HG03469 (cell line): ENCODE data around the gene MORN1.

Source experiments
- ATAC-seq: cut with Tn5 transposase; IDR thresholded peaks from one replicate; pipeline ENCODE4 v1.9.1; 2021; ENCODE audit warnings: mild to moderate bottlenecking, moderate library complexity, moderate number of reproducible peaks; ENCODE audit not compliant: unreplicated experiment

Gene MORN1

GRCh38 chr1:2353551-2354438 lies 37.6 kb downstream of the MORN1 start:
- ATAC-seq: no peak

GRCh38 chr1:2352897-2353550 lies 38.3 kb downstream of the MORN1 start:
- ATAC-seq: no peak

- no peak for ATAC-seq
Observed at GRCh38 chr1:2352341-2352896, 38.9 kb downstream of the MORN1 start.

DNA sequence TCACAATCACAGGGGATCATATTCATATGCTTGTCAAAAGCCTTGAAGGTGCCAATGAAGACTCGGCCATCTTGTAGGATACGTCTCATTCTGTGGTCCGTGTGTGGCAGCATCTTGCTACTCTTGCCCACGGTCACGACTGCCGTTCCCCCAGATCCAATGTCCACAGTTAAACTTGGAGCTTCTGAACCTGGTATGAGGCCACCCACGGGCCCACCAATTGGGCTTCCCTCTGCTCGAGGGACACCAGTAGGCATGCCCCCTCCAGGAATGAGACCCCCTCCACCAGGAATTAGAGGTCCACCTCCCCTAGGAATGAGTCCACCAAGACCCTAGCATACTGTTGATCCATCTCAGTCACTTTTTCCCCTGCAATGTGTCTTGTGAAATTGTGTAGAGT lies 39.6 kb downstream of the MORN1 start:
- ATAC-seq: no peak

DNA sequence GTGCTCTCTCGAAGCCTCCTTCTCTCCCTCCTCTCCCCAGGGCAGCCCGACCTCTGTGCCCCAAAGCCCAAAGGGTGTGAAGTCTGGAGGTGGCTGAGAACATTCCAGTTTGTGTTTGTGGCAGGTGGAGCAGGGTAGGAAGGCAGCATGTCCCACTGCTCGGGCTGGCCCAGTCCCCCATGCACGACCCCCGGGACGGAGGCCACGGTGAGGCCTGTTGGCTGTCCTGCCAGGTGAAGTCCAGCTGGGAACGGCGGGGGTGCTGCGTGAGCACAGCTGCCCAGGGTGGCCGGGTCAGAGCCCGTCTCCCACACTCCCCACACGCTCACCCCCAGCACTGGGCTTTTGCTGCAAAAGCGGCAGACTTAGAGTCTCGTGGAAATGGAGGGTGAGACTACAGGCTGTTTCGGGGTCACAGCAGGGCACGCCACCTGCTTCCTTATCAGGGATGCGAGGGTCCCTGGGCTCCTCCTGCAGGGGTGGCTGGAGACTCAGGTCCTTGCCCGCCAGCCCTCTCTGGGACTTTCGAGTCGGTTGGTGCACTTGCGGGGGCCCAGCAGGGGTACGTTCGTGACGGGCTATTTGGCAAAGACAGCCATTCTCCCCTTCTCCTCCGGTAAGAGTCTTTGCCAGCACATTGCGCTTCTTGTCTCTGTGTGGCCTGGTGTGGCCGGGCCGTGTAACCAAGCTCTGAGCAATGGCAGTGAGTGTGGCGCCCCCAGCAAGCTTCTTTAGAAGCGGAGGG lies 40.3 kb downstream of the MORN1 start:
- ATAC-seq: no peak

- no peak for ATAC-seq
Observed at GRCh38 chr1:2350501-2350900, 40.9 kb downstream of the MORN1 start.

GRCh38 chr1:2349806-2350205 lies 41.5 kb downstream of the MORN1 start:
- no peak for ATAC-seq

DNA sequence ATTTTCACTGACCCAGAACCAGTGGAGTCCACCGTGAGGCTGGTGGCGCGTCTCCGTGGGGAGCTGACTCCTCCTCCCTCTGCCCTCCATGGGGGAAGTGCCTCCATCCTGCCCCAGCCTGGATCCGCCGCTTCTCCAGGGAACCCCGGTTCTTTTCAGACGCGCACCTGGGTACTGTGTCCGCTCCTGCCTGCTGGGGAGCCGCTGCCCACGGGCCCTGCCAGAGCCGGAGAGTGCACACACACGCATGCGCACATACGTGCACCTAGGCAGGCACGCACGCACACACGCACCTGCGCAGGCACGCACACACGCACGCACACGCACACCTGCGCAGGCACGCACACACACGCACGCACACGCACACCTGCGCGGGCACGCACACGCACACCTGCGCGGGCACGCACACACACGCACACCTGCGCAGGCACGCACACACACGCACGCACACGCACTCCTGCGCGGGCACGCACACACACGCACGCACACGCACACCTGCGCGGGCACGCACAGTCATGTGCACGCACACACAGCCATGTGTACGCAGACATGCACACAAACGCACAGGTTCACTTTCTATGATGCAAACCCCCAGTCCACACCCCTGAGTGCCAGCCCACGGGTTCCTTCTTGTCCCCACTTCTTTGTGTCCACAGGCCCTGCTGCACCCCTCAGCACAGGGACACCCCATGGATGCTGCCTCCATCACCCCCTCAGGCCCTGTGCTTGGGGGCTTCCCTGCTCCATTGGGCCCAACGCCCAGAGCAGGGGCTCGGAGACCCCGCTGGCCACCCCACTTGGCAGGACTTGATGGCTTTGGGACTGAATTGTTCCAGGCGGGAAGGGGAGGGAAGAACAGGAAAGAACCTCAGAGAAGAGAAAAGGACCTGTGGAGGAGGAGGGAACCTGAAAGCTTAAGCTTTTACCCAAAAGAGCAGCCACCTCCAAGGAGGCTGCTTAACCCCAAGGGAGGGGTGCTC lies 42.7 kb downstream of the MORN1 start:
- ATAC-seq: no peak

DNA sequence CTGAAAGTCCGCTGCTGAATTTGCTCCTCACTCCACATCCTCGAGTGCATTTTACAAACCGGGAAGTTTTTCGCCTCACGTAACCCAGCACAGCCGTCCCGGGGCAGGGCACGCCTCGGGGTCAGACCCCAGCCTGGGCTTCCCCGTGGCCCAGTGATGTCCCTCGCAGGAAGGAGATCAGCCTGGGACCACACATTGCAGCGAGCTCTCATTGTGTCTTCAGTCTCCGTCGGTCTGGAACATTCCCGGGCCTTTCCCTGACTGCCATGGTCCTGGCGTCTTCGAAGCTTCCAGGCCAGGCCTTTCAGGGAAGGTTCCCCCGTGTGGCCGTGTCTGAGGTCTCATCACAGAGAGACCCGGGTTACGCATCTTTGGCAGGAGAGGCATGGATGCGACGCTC lies 43.5 kb downstream of the MORN1 start:
- no peak for ATAC-seq

DNA sequence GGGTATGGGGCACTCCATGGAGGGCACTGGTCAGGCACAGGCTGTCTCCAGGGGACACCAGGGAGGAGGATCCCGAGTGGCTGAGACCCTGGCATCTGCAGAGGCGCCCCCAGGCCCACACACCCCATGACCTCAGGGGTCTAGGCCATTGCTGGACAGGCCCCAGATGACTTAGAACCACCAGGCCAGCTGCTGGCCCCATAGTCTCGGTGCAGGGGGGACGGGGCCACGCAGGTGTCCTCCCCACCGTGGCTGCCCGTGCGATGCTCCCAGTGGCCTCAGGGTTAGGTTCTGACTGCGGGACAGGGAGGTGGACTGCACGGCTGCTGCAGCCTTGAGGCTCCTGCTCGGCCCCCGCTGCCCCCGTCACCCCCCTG lies 44.0 kb downstream of the MORN1 start:
- no peak for ATAC-seq

GRCh38 chr1:2346691-2347408 lies 44.5 kb downstream of the MORN1 start:
- no peak for ATAC-seq

- no peak for ATAC-seq
Observed at GRCh38 chr1:2345297-2346075, 45.9 kb downstream of the MORN1 start.

DNA sequence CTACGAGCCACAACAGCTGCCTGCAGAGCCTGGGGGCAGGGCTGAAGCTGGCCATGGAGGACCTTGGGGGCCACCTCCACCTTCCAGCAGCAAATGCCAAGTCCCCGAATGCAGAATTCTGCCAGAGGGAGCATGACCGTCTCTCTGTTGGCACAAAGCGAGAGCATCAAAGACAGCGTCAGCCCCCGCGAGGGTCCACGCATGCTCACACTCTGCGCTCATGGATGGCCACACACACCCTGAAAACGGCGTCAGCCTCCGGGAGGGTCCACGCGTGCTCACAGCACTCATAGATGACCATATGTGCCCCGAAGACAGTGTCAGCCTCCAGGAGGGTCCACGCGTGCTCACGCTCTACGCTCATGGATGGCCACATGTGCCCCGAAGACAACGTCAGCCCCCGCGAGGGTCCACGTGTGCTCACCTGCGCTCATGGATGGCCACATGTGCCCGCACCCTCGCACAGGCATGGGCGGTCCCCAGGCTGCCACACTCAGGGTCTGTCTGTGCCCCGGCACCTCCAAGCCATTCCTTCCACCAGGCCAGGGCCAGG lies 46.5 kb downstream of the MORN1 start:
- no peak for ATAC-seq

GRCh38 chr1:2344121-2344681 lies 47.2 kb downstream of the MORN1 start:
- no peak for ATAC-seq

DNA sequence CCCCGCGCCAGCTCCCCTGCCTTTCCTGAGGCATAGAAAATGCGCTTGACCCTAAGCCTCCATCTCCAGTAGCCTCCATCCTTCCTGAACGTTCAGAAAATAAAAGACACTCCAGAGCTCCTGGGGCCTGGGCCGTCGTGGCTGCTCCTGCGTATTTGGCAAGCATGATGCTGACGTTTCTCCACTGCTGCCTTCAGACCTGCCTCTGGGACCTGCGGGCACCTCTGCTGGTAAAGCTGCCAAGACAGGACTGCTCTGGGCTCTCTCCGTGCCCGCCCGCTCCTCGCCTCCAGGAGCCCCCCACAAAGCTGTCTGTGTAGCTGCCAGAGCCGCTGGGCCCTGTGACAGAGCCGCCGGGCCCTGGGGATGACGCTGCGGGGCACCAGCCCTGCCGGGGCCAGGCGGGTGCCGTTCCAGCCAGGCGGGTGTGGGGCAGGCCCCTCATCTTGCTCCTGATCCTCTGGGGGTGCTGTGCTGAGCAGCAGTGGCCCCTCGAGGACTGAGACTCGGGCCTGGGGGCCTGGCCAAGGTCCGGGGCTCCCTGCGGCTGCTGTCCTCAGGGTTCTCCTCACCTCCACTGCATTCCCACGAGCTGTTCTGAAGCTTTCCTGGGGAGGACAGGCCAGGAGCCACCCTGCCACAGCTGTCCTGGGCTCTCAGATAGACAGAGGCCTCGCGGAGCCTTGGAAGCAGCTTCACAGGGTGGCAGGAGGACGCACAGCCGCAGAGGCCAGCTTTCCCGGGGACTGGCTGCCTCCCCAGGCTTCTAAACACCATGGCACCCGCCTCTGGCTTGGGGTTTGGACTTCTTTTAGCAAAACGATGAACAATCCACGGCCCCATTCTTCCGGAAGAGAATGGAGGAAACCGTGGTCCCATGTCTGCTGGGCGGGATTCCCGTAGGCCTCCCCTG lies 48.1 kb downstream of the MORN1 start:
- no peak for ATAC-seq

GRCh38 chr1:2342384-2343022 lies 48.9 kb downstream of the MORN1 start:
- ATAC-seq: no peak
